ENCODE measurements around the gene LMOD1. TPM values are rescaled to one million over a fixed set of nuclear protein-coding genes. Genes with fewer than 3 reads are reported as not detected.

LMOD1 gene
- total RNA-seq, 1 experiment from 2014 or later, result not detected

- intact Hi-C loops (cut with micrococcal nuclease; ENCODE audit: unreplicated experiment), result no loop called here
- H3K4me1 Mint-ChIP-seq (ENCODE audit: low read depth, unreplicated experiment), result no peaks in the 10 kb centered on the region
- H3K27ac Mint-ChIP-seq (ENCODE audit: unreplicated experiment), result no peak overlapping the region
- BruUV-seq (replicated peaks), result no TSS peak
- peaks cover 27% of the 10 kb centered on the region for H3K27me3 Mint-ChIP-seq (ENCODE audit: unreplicated experiment)
- H3K36me3 Mint-ChIP-seq (ENCODE audit: insufficient read depth, unreplicated experiment), result no peaks in the 10 kb centered on the region
- no peaks in the 10 kb centered on the region for H3K9me3 Mint-ChIP-seq (ENCODE audit: low read depth, unreplicated experiment)
- TF ChIP-seq CTCF (IDR thresholded peaks at IDR 0.05; ENCODE audit: unreplicated experiment), result no peak
- no peak overlapping the region for H3K4me3 Mint-ChIP-seq (ENCODE audit: low read depth, unreplicated experiment)
- no peak for DNase-seq
- CTCF ChIA-PET, result no interaction called here
Measured at GRCh38 chr1:201906336-201906735, 40.0 kb downstream of the LMOD1 start.

GRCh38 chr1:201905234-201905890 lies 41.0 kb downstream of the LMOD1 start:
- CTCF ChIA-PET, result no interaction called here
- no TSS peak for BruUV-seq (replicated peaks)
- H3K36me3 Mint-ChIP-seq (ENCODE audit: insufficient read depth, unreplicated experiment), result no peaks in the 10 kb centered on the region
- H3K27me3 Mint-ChIP-seq (ENCODE audit: unreplicated experiment), result peaks cover 30% of the 10 kb centered on the region
- H3K27ac Mint-ChIP-seq (ENCODE audit: unreplicated experiment), result no peak overlapping the region
- H3K4me1 Mint-ChIP-seq (ENCODE audit: low read depth, unreplicated experiment), result no peaks in the 10 kb centered on the region
- no peak overlapping the region for H3K4me3 Mint-ChIP-seq (ENCODE audit: low read depth, unreplicated experiment)
- intact Hi-C loops (cut with micrococcal nuclease; ENCODE audit: unreplicated experiment), result no loop called here
- TF ChIP-seq CTCF (IDR thresholded peaks at IDR 0.05; ENCODE audit: unreplicated experiment), result no peak
- H3K9me3 Mint-ChIP-seq (ENCODE audit: low read depth, unreplicated experiment), result peaks cover under 1% of the 10 kb centered on the region
- no peak for DNase-seq

GRCh38 chr1:201904579-201904978 lies 41.8 kb downstream of the LMOD1 start:
- peaks cover 5% of the 10 kb centered on the region for H3K9me3 Mint-ChIP-seq (ENCODE audit: low read depth, unreplicated experiment)
- no peaks in the 10 kb centered on the region for H3K36me3 Mint-ChIP-seq (ENCODE audit: insufficient read depth, unreplicated experiment)
- CTCF ChIA-PET, result no interaction called here
- peaks cover 30% of the 10 kb centered on the region for H3K27me3 Mint-ChIP-seq (ENCODE audit: unreplicated experiment)
- BruUV-seq (replicated peaks), result no TSS peak
- no peak for TF ChIP-seq CTCF (IDR thresholded peaks at IDR 0.05; ENCODE audit: unreplicated experiment)
- H3K4me3 Mint-ChIP-seq (ENCODE audit: low read depth, unreplicated experiment), result no peak overlapping the region
- H3K27ac Mint-ChIP-seq (ENCODE audit: unreplicated experiment), result no peak overlapping the region
- H3K4me1 Mint-ChIP-seq (ENCODE audit: low read depth, unreplicated experiment), result no peaks in the 10 kb centered on the region
- DNase-seq, result no peak
- intact Hi-C loops (cut with micrococcal nuclease; ENCODE audit: unreplicated experiment), result no loop called here

GRCh38 chr1:201903135-201903534 lies 43.2 kb downstream of the LMOD1 start:
- peaks cover 5% of the 10 kb centered on the region for H3K9me3 Mint-ChIP-seq (ENCODE audit: low read depth, unreplicated experiment)
- H3K4me3 Mint-ChIP-seq (ENCODE audit: low read depth, unreplicated experiment), result no peak overlapping the region
- no peak overlapping the region for H3K27ac Mint-ChIP-seq (ENCODE audit: unreplicated experiment)
- CTCF ChIA-PET, result interaction anchor here (1.0 kb wide), 1 partner anchor 43 kb away, joined by 4 read pairs; no protein-coding TSS in a partner anchor
- no peak for DNase-seq
- H3K27me3 Mint-ChIP-seq (ENCODE audit: unreplicated experiment), result peaks cover 17% of the 10 kb centered on the region
- no peak for TF ChIP-seq CTCF (IDR thresholded peaks at IDR 0.05; ENCODE audit: unreplicated experiment)
- intact Hi-C loops (cut with micrococcal nuclease; ENCODE audit: unreplicated experiment), result no loop called here
- H3K36me3 Mint-ChIP-seq (ENCODE audit: insufficient read depth, unreplicated experiment), result no peaks in the 10 kb centered on the region
- H3K4me1 Mint-ChIP-seq (ENCODE audit: low read depth, unreplicated experiment), result no peaks in the 10 kb centered on the region
- no TSS peak for BruUV-seq (replicated peaks)

All from Calu3 (cell line).